Panc1 (cell line): ENCODE measurements around the gene PRLHR. TPM values are rescaled to one million over a fixed set of nuclear protein-coding genes. Genes with fewer than 3 reads are reported as not detected.

Experiments used
- ATAC-seq: fragments of 200-7000 bp; cut with Tn5 transposase; 2 replicates; pipeline ENCODE4 v1.9.1; 2020; ENCODE audit warnings: mild to moderate bottlenecking, moderate library complexity
- BruUV-seq: library from RNA; stranded (reverse); fragments of 400-500 nt; replicated peaks from 2 replicates; lab custom pipeline; 2021; lab: Mats Ljungman, UMichigan
- CTCF ChIA-PET: fragments of 300-600 bp; sonication (Branson Sonifier 250); formaldehyde crosslinking; loops from one replicate; lab custom pipeline; 2022; ENCODE audit warnings: antibody characterized with exemption; lab: Charles Lee
- POLR2A ChIA-PET: fragments of 300-600 bp; sonication (Branson Sonifier 250); formaldehyde crosslinking; loops from one replicate; lab custom pipeline; 2022; ENCODE audit warnings: antibody characterized with exemption; lab: Charles Lee
- DNase-seq: peaks from one replicate; pipeline ENCODE4 v3.0.0-alpha.2; 2010; ENCODE audit warnings: low read depth, low spot score
- H3K27ac ChIP-seq: 2 replicates; pipeline ENCODE4 v1.5.1; 2011; ENCODE audit warnings: mild to moderate bottlenecking, low read length, inconsistent platforms
- H3K27me3 ChIP-seq: fragments of 200-500 bp; sonication (Bioruptor generic); 2 replicates; pipeline ENCODE4 v1.6.0; 2014; ENCODE audit warnings: low read length, inconsistent platforms; ENCODE audit not compliant: control insufficient read depth, insufficient read depth
- H3K36me3 ChIP-seq: fragments of 200-500 bp; sonication (Bioruptor generic); 2 replicates; pipeline ENCODE4 v1.5.1; 2014; ENCODE audit warnings: inconsistent platforms, mild to moderate bottlenecking, low read length, moderate library complexity; ENCODE audit not compliant: control insufficient read depth, insufficient read depth
- H3K4me1 ChIP-seq: 2 replicates; pipeline ENCODE4 v1.5.1; 2011; ENCODE audit warnings: inconsistent platforms, mild to moderate bottlenecking, low read length, moderate library complexity; ENCODE audit not compliant: control insufficient read depth, insufficient read depth
- H3K4me3 ChIP-seq, 2 experiments: 2 replicates each; pipeline ENCODE4 v1.5.1; 2011 to 2012; ENCODE audit warnings: low read depth in 2 of 2, low read length in 2 of 2, mild to moderate bottlenecking in 2 of 2, inconsistent platforms in 1 of 2, moderate library complexity in 1 of 2
- H3K9me3 ChIP-seq: fragments of 200-500 bp; sonication (Bioruptor generic); 2 replicates; pipeline ENCODE4 v1.5.1; 2014; ENCODE audit warnings: low read depth, mild to moderate bottlenecking, inconsistent platforms, low read length, moderate library complexity; ENCODE audit not compliant: control insufficient read depth, insufficient read depth
- POLR2AphosphoS5 ChIP-seq: IDR thresholded peaks from 2 replicates; pipeline ENCODE4 v1.6.1; 2012; ENCODE audit warnings: mild to moderate bottlenecking, low read depth, low read length, moderate library complexity
- SIN3A ChIP-seq: IDR thresholded peaks from 2 replicates; pipeline ENCODE4 v1.6.1; 2012; ENCODE audit warnings: low read depth, mild to moderate bottlenecking, low read length, moderate library complexity, borderline replicate concordance; ENCODE audit not compliant: insufficient read depth
- TCF7L2 ChIP-seq: IDR thresholded peaks from 2 replicates; pipeline ENCODE4 v1.6.1; 2011; ENCODE audit warnings: mild to moderate bottlenecking, low read depth, low read length, inconsistent platforms
- in situ Hi-C: cut with HindIII; loops from 2 replicates; pipeline ENCODE4 v1.10.0; 2016; ENCODE audit warnings: low sequenced_read_pairs, low pct_unique_long_range_greater_than_20kb
- intact Hi-C: fragments of 100-400 bp; cut with micrococcal nuclease; formaldehyde crosslinking; loops from one replicate; pipeline ENCODE4 v1.10.0; 2022; ENCODE audit not compliant: unreplicated experiment
- total RNA-seq: library from RNA; stranded (reverse); gene quantifications from one replicate; pipeline ENCODE4 v1.2.1, GENCODE V29; 2021; ENCODE audit not compliant: unreplicated experiment
- TF ChIP-seq, protein P1 (sequence below): fragments of 450-650 bp; IDR thresholded peaks from 2 replicates; pipeline ENCODE4 v1.5.1; 2017; ENCODE audit warnings: mild to moderate bottlenecking
- TF ChIP-seq, protein P2 (sequence below), 2 experiments: IDR thresholded peaks; 2 replicates each; pipeline ENCODE4 v1.6.1; 2011 to 2012; ENCODE audit warnings: low read depth in 2 of 2, control low read depth in 1 of 2, low read length in 1 of 2, mild to moderate bottlenecking in 1 of 2, moderate library complexity in 1 of 2; ENCODE audit not compliant: insufficient read depth in 1 of 2

Gene PRLHR
- total RNA-seq, 1 experiment from 2014 or later, result not detected

DNA sequence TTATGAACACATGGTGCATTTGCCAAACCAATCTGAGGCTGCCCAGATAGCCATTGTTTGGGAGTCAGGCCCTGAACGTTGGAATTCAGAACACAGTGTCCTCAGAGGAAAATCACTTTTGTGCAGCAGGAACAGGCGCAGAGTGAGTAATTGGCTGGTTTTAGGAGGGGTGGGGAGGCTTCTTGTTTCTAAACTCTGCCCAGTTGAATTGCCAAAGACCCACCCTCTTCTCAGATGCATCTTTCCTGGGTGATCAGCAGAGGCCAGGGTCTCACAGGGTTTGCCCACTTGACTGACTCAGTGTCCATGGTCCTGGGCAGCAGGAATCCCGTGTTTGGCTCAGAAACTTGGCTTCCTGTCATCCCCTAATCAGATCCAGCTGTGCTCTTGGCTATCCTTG is 24.3 kb downstream of the PRLHR start:
- in situ Hi-C loops (no loop called here), intact Hi-C loops (no loop called here)
- H3K36me3 ChIP-seq, result no peaks in the 10 kb centered on the region
- TF ChIP-seq TCF7L2, result no peak
- TF ChIP-seq, protein P1, sequence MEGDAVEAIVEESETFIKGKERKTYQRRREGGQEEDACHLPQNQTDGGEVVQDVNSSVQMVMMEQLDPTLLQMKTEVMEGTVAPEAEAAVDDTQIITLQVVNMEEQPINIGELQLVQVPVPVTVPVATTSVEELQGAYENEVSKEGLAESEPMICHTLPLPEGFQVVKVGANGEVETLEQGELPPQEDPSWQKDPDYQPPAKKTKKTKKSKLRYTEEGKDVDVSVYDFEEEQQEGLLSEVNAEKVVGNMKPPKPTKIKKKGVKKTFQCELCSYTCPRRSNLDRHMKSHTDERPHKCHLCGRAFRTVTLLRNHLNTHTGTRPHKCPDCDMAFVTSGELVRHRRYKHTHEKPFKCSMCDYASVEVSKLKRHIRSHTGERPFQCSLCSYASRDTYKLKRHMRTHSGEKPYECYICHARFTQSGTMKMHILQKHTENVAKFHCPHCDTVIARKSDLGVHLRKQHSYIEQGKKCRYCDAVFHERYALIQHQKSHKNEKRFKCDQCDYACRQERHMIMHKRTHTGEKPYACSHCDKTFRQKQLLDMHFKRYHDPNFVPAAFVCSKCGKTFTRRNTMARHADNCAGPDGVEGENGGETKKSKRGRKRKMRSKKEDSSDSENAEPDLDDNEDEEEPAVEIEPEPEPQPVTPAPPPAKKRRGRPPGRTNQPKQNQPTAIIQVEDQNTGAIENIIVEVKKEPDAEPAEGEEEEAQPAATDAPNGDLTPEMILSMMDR, result no peak
- TF ChIP-seq SIN3A, result no peak
- TF ChIP-seq POLR2AphosphoS5, result no peak
- TF ChIP-seq, protein P2, sequence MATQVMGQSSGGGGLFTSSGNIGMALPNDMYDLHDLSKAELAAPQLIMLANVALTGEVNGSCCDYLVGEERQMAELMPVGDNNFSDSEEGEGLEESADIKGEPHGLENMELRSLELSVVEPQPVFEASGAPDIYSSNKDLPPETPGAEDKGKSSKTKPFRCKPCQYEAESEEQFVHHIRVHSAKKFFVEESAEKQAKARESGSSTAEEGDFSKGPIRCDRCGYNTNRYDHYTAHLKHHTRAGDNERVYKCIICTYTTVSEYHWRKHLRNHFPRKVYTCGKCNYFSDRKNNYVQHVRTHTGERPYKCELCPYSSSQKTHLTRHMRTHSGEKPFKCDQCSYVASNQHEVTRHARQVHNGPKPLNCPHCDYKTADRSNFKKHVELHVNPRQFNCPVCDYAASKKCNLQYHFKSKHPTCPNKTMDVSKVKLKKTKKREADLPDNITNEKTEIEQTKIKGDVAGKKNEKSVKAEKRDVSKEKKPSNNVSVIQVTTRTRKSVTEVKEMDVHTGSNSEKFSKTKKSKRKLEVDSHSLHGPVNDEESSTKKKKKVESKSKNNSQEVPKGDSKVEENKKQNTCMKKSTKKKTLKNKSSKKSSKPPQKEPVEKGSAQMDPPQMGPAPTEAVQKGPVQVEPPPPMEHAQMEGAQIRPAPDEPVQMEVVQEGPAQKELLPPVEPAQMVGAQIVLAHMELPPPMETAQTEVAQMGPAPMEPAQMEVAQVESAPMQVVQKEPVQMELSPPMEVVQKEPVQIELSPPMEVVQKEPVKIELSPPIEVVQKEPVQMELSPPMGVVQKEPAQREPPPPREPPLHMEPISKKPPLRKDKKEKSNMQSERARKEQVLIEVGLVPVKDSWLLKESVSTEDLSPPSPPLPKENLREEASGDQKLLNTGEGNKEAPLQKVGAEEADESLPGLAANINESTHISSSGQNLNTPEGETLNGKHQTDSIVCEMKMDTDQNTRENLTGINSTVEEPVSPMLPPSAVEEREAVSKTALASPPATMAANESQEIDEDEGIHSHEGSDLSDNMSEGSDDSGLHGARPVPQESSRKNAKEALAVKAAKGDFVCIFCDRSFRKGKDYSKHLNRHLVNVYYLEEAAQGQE (IDR thresholded peaks at IDR 0.05; ENCODE audit: insufficient read depth in 1 of 2, low read depth in 2 of 2, low read length in 1 of 2), result no peak
- H3K9me3 ChIP-seq, result no peaks in the 10 kb centered on the region
- ChIA-PET CTCF (no interaction called here), POLR2A (no interaction called here)
- ATAC-seq (no peak), DNase-seq (no peak)
- H3K27me3 ChIP-seq, result peaks cover 10% of the 10 kb centered on the region; the same call in 1 of the 2 replicates
- no peak overlapping the region for H3K27ac ChIP-seq
- no peaks in the 10 kb centered on the region for H3K4me1 ChIP-seq
- BruUV-seq, result no TSS peak
- no peak overlapping the region for H3K4me3 ChIP-seq

DNA sequence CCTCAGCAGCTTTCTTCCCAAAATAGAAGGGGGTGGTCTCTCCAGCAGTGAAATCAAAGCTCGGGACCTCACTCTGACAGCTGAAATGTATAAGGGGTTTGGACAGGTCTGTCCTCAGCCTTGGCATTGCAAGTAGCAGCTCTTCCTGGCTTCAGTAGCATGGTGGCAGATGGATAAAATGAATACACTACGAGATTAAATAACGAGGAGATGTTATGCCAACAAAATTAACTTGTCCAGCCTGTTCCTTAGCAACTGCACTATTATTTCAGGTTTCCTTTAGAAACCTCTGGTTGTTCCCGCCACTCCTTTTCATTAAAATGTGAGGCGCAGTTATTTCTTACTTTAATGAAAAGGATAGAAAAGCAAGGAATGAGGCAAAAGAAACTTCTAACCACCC is 24.9 kb downstream of the PRLHR start:
- no peak overlapping the region for H3K4me3 ChIP-seq
- in situ Hi-C loops (no loop called here), intact Hi-C loops (no loop called here)
- peaks cover 6% of the 10 kb centered on the region; the same call in 1 of the 2 replicates for H3K27me3 ChIP-seq
- ChIA-PET CTCF (no interaction called here), POLR2A (no interaction called here)
- BruUV-seq, result no TSS peak
- no peak for DNase-seq
- no peaks in the 10 kb centered on the region for H3K9me3 ChIP-seq
- TF ChIP-seq, protein P2 (IDR thresholded peaks at IDR 0.05; ENCODE audit: insufficient read depth in 1 of 2, low read depth in 2 of 2, low read length in 1 of 2), result no peak
- TF ChIP-seq SIN3A, result no peak
- TF ChIP-seq, protein P1, result no peak
- TF ChIP-seq TCF7L2, result no peak
- no peak for TF ChIP-seq POLR2AphosphoS5
- ATAC-seq, result no peak
- H3K27ac ChIP-seq, result no peak overlapping the region
- no peaks in the 10 kb centered on the region for H3K4me1 ChIP-seq
- no peaks in the 10 kb centered on the region for H3K36me3 ChIP-seq
